ENCODE results near the gene PLA2G4A.

PLA2G4A gene

DNA sequence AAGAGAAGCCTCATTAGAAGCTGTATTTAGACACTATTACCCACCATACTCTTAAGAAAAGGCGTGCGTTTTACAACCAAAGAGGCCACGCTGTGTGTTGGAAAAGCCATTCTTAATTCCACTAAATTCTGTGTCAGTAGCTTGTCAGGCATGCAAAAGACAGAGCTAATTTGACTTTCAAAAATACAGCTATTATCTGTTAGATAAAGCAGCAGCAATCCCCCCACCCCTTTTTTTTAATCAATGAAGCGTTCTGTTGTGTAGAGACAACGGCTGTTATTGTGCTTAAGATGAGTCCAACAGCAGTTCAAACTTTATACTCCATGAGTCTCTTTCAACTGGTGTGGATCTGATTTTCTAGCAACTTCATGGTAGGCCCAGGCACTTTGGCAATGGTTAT is 43.5 kb downstream of the PLA2G4A start:
- no peaks in the 10 kb centered on the region for H3K27me3 ChIP-seq (ENCODE audit: insufficient read depth, low read length, poor library complexity, severe bottlenecking)
- H3K4me2 ChIP-seq (ENCODE audit: low read depth, low read length, poor library complexity, severe bottlenecking) = no peak overlapping the region
- no peaks in the 10 kb centered on the region for H3K9me2 ChIP-seq (replicated peaks; ENCODE audit: low read depth, low read length)

DNA sequence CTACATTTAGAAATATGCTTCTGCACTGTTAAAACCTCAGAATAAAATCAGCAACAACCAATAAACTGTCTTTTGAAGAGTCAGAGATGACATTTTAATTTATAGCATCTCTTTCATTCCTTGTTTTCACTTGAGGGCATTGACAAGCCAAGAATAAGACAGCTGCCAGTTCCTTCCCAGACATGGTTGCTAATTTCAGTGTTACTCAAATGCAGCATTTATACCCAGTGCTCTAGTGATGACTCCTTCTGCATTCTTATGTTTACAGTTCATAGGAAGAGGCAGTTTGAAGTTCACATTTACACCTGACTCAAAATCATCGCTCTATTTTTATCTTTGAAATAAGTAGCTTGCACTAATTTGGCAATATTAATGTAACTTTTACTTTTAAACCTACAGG is 44.9 kb downstream of the PLA2G4A start:
- Histone ChIP-seq H3K4me1 (ENCODE audit: insufficient read depth, low read length, poor library complexity, severe bottlenecking) (peaks cover 10% of the 10 kb centered on the region), H3K9ac (ENCODE audit: low read depth, low read length, poor library complexity, severe bottlenecking) (no peak overlapping the region), H2AFZ (ENCODE audit: low read length) (peak overlapping the region; percentile 66; the same call in 1 of the 2 replicates), H3K4me3 (ENCODE audit: low read length, poor library complexity, severe bottlenecking) (no peak overlapping the region), H4K20me1 (ENCODE audit: insufficient read depth, low read length, poor library complexity, severe bottlenecking) (no peaks in the 10 kb centered on the region), H3K27me3 (ENCODE audit: insufficient read depth, low read length, poor library complexity, severe bottlenecking) (no peaks in the 10 kb centered on the region), H3K79me2 (ENCODE audit: insufficient read depth, low read length) (no peaks in the 10 kb centered on the region), H3K36me3 (ENCODE audit: insufficient read depth, low read length) (no peaks in the 10 kb centered on the region), H3F3A (ENCODE audit: low read depth) (no peaks in the 10 kb centered on the region), H3K4me2 (ENCODE audit: low read depth, low read length, poor library complexity, severe bottlenecking) (peak overlapping the region; percentile 22), H3K9me3 (ENCODE audit: insufficient read depth, low read depth, low read length) (no peaks in the 10 kb centered on the region), H3K9me2 (replicated peaks; ENCODE audit: low read depth, low read length) (no peaks in the 10 kb centered on the region)
- TF ChIP-seq EZH2phosphoT487 (IDR thresholded peaks at IDR 0.05; ENCODE audit: borderline replicate concordance) = no peak
- TF ChIP-seq, protein P1, sequence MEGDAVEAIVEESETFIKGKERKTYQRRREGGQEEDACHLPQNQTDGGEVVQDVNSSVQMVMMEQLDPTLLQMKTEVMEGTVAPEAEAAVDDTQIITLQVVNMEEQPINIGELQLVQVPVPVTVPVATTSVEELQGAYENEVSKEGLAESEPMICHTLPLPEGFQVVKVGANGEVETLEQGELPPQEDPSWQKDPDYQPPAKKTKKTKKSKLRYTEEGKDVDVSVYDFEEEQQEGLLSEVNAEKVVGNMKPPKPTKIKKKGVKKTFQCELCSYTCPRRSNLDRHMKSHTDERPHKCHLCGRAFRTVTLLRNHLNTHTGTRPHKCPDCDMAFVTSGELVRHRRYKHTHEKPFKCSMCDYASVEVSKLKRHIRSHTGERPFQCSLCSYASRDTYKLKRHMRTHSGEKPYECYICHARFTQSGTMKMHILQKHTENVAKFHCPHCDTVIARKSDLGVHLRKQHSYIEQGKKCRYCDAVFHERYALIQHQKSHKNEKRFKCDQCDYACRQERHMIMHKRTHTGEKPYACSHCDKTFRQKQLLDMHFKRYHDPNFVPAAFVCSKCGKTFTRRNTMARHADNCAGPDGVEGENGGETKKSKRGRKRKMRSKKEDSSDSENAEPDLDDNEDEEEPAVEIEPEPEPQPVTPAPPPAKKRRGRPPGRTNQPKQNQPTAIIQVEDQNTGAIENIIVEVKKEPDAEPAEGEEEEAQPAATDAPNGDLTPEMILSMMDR (conservative IDR thresholded peaks at IDR 0.05; ENCODE audit: low read length) = no peak

More for the DNA sequence above, 43.5 kb downstream of the PLA2G4A start:
- no peak overlapping the region for H3K9ac ChIP-seq (ENCODE audit: low read depth, low read length, poor library complexity, severe bottlenecking)
- no peaks in the 10 kb centered on the region for H4K20me1 ChIP-seq (ENCODE audit: insufficient read depth, low read length, poor library complexity, severe bottlenecking)
- peaks cover 10% of the 10 kb centered on the region for H3K4me1 ChIP-seq (ENCODE audit: insufficient read depth, low read length, poor library complexity, severe bottlenecking)
- H3F3A ChIP-seq (ENCODE audit: low read depth) = no peaks in the 10 kb centered on the region
- no peaks in the 10 kb centered on the region for H3K9me3 ChIP-seq (ENCODE audit: insufficient read depth, low read depth, low read length)
- TF ChIP-seq, protein P1 (conservative IDR thresholded peaks at IDR 0.05; ENCODE audit: low read length) = no peak
- no peak for TF ChIP-seq EZH2phosphoT487 (IDR thresholded peaks at IDR 0.05; ENCODE audit: borderline replicate concordance)
- H3K36me3 ChIP-seq (ENCODE audit: insufficient read depth, low read length) = no peaks in the 10 kb centered on the region
- H3K4me3 ChIP-seq (ENCODE audit: low read length, poor library complexity, severe bottlenecking) = no peak overlapping the region
- no peaks in the 10 kb centered on the region for H3K79me2 ChIP-seq (ENCODE audit: insufficient read depth, low read length)
- H2AFZ ChIP-seq (ENCODE audit: low read length) = no peak overlapping the region

DNA sequence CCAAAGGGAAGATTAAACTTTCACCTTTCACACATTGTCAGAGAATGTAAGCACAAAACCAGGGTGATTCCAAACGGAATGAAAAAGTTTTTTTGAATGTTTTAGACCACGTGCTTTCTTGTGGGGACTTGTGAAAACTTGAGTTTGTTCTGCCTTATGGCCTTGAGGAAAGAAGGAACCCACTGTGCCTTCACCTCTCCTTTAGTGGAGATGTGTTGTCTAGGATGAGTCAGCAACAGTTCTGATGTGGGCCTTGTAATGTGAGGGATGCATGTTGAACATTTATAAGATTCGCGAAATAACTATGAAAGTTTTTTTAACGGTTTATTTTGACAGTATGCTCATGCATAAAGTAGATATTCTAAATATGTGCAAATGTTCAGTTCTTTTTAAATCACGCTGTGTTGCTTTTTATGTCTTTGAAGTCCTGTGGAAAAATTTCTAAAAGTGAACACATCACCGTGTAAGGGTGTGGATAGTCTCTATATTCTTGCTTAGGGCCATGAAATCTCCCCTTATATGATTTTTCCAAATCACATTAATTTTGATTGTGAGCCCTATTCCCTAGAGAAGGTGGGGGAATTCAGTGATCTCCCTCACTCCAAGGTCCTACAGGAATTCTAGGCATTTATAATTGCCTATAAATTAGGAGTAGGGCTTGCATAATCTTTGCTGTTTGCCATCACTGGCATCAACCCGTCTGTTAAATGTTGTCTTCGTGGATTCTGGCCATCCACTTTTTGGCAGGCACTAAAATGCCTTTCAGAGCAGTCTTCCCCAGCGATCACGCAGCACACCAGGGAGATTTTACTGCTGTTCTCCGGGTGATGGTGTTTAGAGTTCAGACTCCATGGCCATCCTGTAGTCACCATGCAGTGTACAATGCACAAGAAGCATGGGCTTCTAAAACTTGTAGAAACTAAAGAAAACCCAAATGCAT is 47.4 kb downstream of the PLA2G4A start:
- TF ChIP-seq, protein P1 (conservative IDR thresholded peaks at IDR 0.05; ENCODE audit: low read length) = no peak
- no peak for TF ChIP-seq EZH2phosphoT487 (IDR thresholded peaks at IDR 0.05; ENCODE audit: borderline replicate concordance)
- H3F3A ChIP-seq (ENCODE audit: low read depth) = no peaks in the 10 kb centered on the region
- H3K4me2 ChIP-seq (ENCODE audit: low read depth, low read length, poor library complexity, severe bottlenecking) = no peak overlapping the region
- H3K4me1 ChIP-seq (ENCODE audit: insufficient read depth, low read length, poor library complexity, severe bottlenecking) = peaks cover 10% of the 10 kb centered on the region
- H3K9ac ChIP-seq (ENCODE audit: low read depth, low read length, poor library complexity, severe bottlenecking) = no peak overlapping the region
- H3K27me3 ChIP-seq (ENCODE audit: insufficient read depth, low read length, poor library complexity, severe bottlenecking) = no peaks in the 10 kb centered on the region
- no peaks in the 10 kb centered on the region for H3K9me3 ChIP-seq (ENCODE audit: insufficient read depth, low read depth, low read length)
- no peak overlapping the region for H2AFZ ChIP-seq (ENCODE audit: low read length)
- H3K36me3 ChIP-seq (ENCODE audit: insufficient read depth, low read length) = no peaks in the 10 kb centered on the region
- no peaks in the 10 kb centered on the region for H3K79me2 ChIP-seq (ENCODE audit: insufficient read depth, low read length)
- H3K4me3 ChIP-seq (ENCODE audit: low read length, poor library complexity, severe bottlenecking) = no peak overlapping the region
- no peaks in the 10 kb centered on the region for H3K9me2 ChIP-seq (replicated peaks; ENCODE audit: low read depth, low read length)
- no peaks in the 10 kb centered on the region for H4K20me1 ChIP-seq (ENCODE audit: insufficient read depth, low read length, poor library complexity, severe bottlenecking)

Measured in Loucy (cell line).